ENCODE measurements around the gene PSMG3.

DNA sequence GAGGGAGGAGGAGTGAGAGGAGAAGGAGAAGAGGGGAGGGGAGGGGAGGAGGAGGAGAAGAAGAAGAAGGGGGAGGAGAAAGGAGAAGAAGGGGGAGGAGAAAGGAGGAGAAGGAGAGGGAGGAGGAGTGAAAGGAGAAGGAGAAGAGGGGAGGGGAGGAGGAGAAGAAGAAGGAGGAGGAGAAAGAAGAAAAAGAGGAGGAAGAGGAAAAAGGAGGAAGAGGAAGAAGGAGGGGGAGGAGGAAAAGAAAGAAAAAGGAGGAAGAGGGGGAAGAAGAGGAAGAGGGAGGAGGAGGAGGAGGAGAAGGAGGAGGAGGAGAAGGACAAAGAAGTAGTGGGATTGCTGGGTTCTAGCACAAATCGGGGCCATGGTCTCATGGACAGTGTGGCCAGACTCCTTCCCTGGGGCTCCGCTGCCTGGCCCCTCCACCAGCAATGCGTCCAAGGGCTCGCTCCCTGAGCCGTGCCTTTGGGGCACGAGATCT, 43.5 kb downstream of the PSMG3 start:
- TF ChIP-seq CSDC2 (CRISPR knock-in tag; IDR thresholded peaks at IDR 0.05) (no peak), ZC3H10 (CRISPR knock-in tag; IDR thresholded peaks at IDR 0.05) (no peak), ISL1 (CRISPR knock-in tag; IDR thresholded peaks at IDR 0.05) (no peak), GLIS3 (CRISPR knock-in tag; IDR thresholded peaks at IDR 0.05) (no peak), TCF4 (CRISPR knock-in tag; IDR thresholded peaks at IDR 0.05; ENCODE audit: borderline replicate concordance) (no peak), ZNF70 (CRISPR knock-in tag; IDR thresholded peaks at IDR 0.05) (no peak), ESRRG (CRISPR knock-in tag; IDR thresholded peaks at IDR 0.05) (no peak), RARB (CRISPR knock-in tag; IDR thresholded peaks at IDR 0.05) (no peak), TOX (CRISPR knock-in tag; IDR thresholded peaks at IDR 0.05; ENCODE audit: borderline replicate concordance) (no peak), ZFP30 (CRISPR knock-in tag; IDR thresholded peaks at IDR 0.05) (no peak)
- TF ChIP-seq, protein P1, sequence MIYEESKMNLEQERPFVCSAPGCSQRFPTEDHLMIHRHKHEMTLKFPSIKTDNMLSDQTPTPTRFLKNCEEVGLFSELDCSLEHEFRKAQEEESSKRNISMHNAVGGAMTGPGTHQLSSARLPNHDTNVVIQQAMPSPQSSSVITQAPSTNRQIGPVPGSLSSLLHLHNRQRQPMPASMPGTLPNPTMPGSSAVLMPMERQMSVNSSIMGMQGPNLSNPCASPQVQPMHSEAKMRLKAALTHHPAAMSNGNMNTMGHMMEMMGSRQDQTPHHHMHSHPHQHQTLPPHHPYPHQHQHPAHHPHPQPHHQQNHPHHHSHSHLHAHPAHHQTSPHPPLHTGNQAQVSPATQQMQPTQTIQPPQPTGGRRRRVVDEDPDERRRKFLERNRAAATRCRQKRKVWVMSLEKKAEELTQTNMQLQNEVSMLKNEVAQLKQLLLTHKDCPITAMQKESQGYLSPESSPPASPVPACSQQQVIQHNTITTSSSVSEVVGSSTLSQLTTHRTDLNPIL (CRISPR knock-in tag; IDR thresholded peaks at IDR 0.05; ENCODE audit: low read depth): no peak
- TF ChIP-seq, protein P2, sequence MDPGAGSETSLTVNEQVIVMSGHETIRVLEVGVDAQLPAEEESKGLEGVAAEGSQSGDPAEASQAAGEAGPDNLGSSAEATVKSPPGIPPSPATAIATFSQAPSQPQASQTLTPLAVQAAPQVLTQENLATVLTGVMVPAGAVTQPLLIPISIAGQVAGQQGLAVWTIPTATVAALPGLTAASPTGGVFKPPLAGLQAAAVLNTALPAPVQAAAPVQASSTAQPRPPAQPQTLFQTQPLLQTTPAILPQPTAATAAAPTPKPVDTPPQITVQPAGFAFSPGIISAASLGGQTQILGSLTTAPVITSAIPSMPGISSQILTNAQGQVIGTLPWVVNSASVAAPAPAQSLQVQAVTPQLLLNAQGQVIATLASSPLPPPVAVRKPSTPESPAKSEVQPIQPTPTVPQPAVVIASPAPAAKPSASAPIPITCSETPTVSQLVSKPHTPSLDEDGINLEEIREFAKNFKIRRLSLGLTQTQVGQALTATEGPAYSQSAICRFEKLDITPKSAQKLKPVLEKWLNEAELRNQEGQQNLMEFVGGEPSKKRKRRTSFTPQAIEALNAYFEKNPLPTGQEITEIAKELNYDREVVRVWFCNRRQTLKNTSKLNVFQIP (CRISPR knock-in tag; IDR thresholded peaks at IDR 0.05; ENCODE audit: borderline replicate concordance, low read depth): no peak
- TF ChIP-seq, protein P3, sequence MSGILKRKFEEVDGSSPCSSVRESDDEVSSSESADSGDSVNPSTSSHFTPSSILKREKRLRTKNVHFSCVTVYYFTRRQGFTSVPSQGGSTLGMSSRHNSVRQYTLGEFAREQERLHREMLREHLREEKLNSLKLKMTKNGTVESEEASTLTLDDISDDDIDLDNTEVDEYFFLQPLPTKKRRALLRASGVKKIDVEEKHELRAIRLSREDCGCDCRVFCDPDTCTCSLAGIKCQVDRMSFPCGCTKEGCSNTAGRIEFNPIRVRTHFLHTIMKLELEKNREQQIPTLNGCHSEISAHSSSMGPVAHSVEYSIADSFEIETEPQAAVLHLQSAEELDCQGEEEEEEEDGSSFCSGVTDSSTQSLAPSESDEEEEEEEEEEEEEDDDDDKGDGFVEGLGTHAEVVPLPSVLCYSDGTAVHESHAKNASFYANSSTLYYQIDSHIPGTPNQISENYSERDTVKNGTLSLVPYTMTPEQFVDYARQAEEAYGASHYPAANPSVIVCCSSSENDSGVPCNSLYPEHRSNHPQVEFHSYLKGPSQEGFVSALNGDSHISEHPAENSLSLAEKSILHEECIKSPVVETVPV (CRISPR knock-in tag; IDR thresholded peaks at IDR 0.05): no peak

Data from SK-N-SH treated with all-trans-retinoic acid at 6 μM for 48 hours (cell line).